Measurements from ENCODE around the gene TUBA4B.

TUBA4B gene

DNA sequence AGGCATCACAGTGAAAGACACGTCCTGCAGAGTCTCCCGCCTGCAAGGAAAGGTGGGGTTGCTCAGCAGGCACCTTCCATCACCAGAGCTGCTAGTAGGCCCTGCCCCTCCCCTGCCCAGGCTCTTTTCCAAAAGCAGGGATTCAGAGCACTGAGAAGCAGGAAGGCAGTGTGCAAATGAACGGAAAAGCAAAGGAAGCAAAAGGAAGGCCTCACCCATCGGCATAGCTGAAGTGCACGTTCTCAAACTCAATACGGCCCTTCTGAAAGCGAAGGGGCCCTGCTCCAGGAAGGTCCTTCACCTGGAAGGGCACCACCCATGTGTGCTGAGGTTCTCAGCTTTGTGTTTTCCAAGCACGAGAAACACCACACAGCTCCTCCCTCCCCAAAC lies 40.0 kb upstream of the TUBA4B start:
- no peak overlapping the region for H3K4me3 ChIP-seq (ENCODE audit: low read depth, low read length)
- no peak for TF ChIP-seq CTCF (IDR thresholded peaks at IDR 0.05; ENCODE audit: low read depth, low read length, missing control alignments)
- in situ Hi-C loops (cut with HindIII; ENCODE audit: low sequenced_read_pairs) = no loop called here
- no peak for DNase-seq (ENCODE audit: low read depth)

GRCh38 chr2:219213486-219214071 lies 39.5 kb upstream of the TUBA4B start:
- in situ Hi-C loops (cut with HindIII; ENCODE audit: low sequenced_read_pairs) = no loop called here
- no peak for TF ChIP-seq CTCF (IDR thresholded peaks at IDR 0.05; ENCODE audit: low read depth, low read length, missing control alignments)
- DNase-seq (ENCODE audit: low read depth) = no peak
- H3K4me3 ChIP-seq (ENCODE audit: low read depth, low read length) = no peak overlapping the region

GRCh38 chr2:219214141-219214540 lies 38.9 kb upstream of the TUBA4B start:
- in situ Hi-C loops (cut with HindIII; ENCODE audit: low sequenced_read_pairs) = no loop called here
- no peak for TF ChIP-seq CTCF (IDR thresholded peaks at IDR 0.05; ENCODE audit: low read depth, low read length, missing control alignments)
- no peak overlapping the region for H3K4me3 ChIP-seq (ENCODE audit: low read depth, low read length)

DNA sequence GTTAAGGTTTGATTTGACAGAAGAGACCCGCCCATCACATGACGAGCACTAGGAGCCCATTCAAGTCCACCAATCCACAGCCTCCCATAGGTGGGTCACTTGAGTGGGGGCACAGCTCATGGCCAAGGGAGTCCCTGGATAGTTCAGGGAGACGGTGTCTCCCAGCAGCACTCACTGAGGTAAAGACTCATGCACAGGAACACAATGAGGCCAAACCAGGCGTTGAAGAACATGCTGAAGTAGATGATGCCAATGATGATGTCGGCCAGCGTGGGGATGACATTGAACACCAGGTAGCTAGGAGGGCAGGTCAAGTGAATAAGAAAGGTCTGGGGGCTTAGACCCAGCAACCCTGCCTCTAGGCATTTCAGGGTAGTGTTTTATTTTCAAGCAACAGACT lies 38.3 kb upstream of the TUBA4B start:
- no peak overlapping the region for H3K4me3 ChIP-seq (ENCODE audit: low read depth, low read length)
- in situ Hi-C loops (cut with HindIII; ENCODE audit: low sequenced_read_pairs) = no loop called here
- no peak for TF ChIP-seq CTCF (IDR thresholded peaks at IDR 0.05; ENCODE audit: low read depth, low read length, missing control alignments)
- DNase-seq (ENCODE audit: low read depth) = no peak

More at GRCh38 chr2:219214141-219214540, 38.9 kb upstream of the TUBA4B start:
- no peak for DNase-seq (ENCODE audit: low read depth)

DNA sequence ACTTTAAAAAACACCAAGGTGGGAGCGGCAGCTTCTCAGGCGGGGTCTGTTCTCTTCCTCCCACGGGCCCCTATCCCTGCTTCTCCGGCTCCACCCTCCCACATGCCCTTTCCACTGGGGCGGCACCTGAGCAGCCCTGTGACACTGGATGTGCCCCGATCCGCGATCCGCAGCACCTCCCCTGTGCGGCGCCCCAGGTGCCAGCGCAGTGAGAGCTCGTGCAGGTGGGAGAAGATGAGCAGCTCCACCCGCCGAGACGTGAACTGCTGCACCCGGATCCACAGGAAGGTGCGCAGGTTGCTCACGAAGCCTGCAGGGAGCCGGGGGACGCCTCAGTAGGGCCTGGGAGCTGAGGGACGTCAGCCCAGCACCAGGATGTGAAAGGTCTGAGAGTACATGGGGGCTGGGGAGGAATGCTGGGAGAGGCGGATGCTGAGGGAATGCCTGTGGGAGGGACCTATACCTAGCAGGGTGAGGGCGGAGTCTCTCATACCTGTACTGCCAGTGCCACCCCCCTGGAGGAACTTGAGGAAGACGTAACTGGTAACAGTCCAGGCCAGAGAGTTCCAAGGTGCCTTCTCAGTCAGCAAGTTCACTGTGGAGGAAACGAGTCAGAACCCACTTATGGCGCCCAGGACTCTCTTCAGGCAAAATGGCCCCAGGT lies 37.0 kb upstream of the TUBA4B start:
- in situ Hi-C loops (cut with HindIII; ENCODE audit: low sequenced_read_pairs) = no loop called here
- TF ChIP-seq CTCF (IDR thresholded peaks at IDR 0.05; ENCODE audit: low read depth, low read length, missing control alignments) = no peak
- no peak for DNase-seq (ENCODE audit: low read depth)
- no peak overlapping the region for H3K4me3 ChIP-seq (ENCODE audit: low read depth, low read length)

DNA sequence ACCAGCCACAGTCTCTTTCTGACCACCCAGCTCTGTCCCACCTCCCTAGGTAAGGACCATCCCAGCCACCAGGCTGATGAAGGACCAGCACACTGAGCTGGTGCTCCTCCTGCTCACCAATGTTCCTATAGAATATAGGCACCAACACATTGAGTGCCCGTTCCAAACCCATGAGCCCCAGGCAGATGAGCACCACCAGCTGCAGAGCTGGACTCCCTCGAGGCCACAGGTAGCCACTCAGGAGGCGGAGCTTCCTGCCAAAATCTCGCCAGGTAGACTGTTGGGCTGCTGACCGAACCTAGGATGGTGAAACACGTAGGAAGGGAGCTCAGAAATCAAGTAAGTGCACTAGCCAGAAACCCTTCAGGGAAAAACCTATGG lies 36.5 kb upstream of the TUBA4B start:
- DNase-seq (ENCODE audit: low read depth) = no peak
- in situ Hi-C loops (cut with HindIII; ENCODE audit: low sequenced_read_pairs) = no loop called here
- no peak overlapping the region for H3K4me3 ChIP-seq (ENCODE audit: low read depth, low read length)
- no peak for TF ChIP-seq CTCF (IDR thresholded peaks at IDR 0.05; ENCODE audit: low read depth, low read length, missing control alignments)
